ENCODE data around the gene ANK3.

- TF ChIP-seq CTCF (IDR thresholded peaks at IDR 0.05) (no peak), POLR2A (IDR thresholded peaks at IDR 0.05) (no peak)
Measured at GRCh38 chr10:60182691-60183090, 207.0 kb downstream of the ANK3 start.

Measured in uterus (tissue), 2 donors.